RWPE1 (cell line): ENCODE data around the gene EPYC.

ENCODE experiments used
- CTCF ChIA-PET: fragments of 350-600 bp; sonication (Branson Sonifier 250); formaldehyde crosslinking; extraction: SDS; loops from one replicate; lab custom pipeline; 2021; lab: Yijun Ruan, JAX
- POLR2A ChIA-PET: fragments of 400-600 bp; formaldehyde crosslinking; extraction: SDS; loops from one replicate; lab custom pipeline; 2020; ENCODE audit warnings: antibody characterized with exemption; ENCODE audit not compliant: low non-redundant PET; lab: Yijun Ruan, JAX
- DNase-seq: peaks from one replicate; pipeline ENCODE4 v3.0.0; 2012; ENCODE audit warnings: low spot score
- H3K27ac ChIP-seq: fragments of 450-650 bp; 2 replicates; pipeline ENCODE4 v1.5.1; 2017
- CTCF ChIP-seq: fragments of 450-650 bp; conservative IDR thresholded peaks from 2 replicates; pipeline ENCODE4 v1.5.1; 2017; ENCODE audit warnings: low read depth, mild to moderate bottlenecking

Gene EPYC

DNA sequence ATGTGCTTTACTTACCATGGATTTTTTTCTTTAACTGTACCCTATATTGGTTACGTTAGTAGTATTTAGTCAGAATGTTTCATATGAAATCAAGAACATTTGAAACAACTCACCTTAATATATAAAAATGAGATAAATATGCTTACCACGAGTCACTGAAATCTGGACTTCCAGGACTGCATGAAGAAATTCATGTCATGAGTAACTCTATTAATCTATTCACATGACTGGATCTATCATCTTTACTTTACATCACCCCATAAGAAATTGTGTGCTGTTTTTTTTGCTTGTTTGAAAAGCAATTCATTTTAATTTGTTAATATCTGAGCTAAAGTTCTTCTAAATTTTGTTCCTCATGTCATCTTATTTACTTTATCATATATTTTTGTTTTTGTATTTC lies 5.2 kb downstream of the EPYC start:
- TF ChIP-seq CTCF: no peak
- POLR2A ChIA-PET: no interaction called here
- H3K27ac ChIP-seq: no peak overlapping the region
- CTCF ChIA-PET: no interaction called here
- DNase-seq: no peak

- no peak for DNase-seq
- ChIA-PET POLR2A (no interaction called here), CTCF (no interaction called here)
- no peak overlapping the region for H3K27ac ChIP-seq
- no peak for TF ChIP-seq CTCF
Observed at GRCh38 chr12:90995010-90995409, 9.8 kb downstream of the EPYC start.

DNA sequence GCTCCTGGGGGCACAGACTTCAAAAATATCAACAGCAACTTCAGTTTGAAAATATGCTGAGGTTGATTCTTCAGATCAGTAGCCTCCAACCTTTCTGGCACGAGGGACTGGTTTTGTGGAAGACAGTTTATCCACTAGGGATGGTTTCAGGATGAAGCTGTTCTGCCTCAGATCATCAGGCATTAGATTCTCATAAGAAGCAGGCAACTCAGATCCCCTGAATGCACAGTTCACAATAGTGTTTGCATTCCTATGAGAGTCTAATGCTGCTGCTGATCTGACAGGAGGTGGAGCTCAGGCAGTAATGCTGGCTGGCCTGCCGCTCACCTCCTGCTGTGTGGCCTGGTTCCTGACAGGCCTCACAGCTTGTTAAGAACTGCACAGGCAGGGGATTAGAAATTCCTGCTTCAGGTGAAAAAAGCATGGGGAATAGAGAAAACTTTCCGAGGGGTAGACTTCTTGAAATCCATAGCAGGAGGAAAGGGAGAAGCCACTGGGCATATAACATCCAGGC lies 12.8 kb downstream of the EPYC start:
- POLR2A ChIA-PET: no interaction called here
- CTCF ChIA-PET: no interaction called here
- no peak overlapping the region for H3K27ac ChIP-seq
- no peak for DNase-seq
- no peak for TF ChIP-seq CTCF

DNA sequence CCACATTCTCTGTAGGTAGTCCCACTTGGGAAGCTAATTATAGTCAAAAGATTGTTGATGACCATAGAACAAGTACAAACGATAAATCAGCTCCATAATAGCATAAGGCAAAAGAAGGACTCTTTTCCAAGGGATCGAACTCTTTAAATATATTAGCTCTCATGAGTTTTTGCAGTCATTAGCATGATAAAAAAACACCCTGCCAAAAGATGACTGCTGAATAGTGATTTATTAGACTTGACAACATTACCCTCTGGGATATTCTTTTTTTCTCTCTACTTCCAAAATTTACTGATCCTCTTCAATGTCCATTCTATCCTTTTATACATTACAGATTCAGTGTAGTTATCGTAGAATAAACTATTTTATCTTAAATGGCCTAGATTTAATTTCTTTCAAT lies 14.2 kb downstream of the EPYC start:
- H3K27ac ChIP-seq: no peak overlapping the region
- POLR2A ChIA-PET: no interaction called here
- TF ChIP-seq CTCF: no peak
- CTCF ChIA-PET: no interaction called here
- DNase-seq: no peak

- ChIA-PET CTCF (no interaction called here), POLR2A (no interaction called here)
- TF ChIP-seq CTCF: no peak
Observed at GRCh38 chr12:90989686-90990111, 15.1 kb downstream of the EPYC start.

GRCh38 chr12:90987520-90987919 lies 17.3 kb downstream of the EPYC start:
- H3K27ac ChIP-seq: no peak overlapping the region
- no peak for DNase-seq
- ChIA-PET POLR2A (no interaction called here), CTCF (interaction anchor here (0.6 kb wide), 1 partner anchor 112 kb away, joined by 3 read pairs; no protein-coding TSS in a partner anchor)
- no peak for TF ChIP-seq CTCF

More at GRCh38 chr12:90989686-90990111, 15.1 kb downstream of the EPYC start:
- no peak overlapping the region for H3K27ac ChIP-seq
- no peak for DNase-seq
